Stimulated activated memory B cell treated with anti-CD40 and anti-IgM and Interleukin-4, amounts not matched to agents 10 μg/mL and 1 μg/mL and 100 μg/mL, for 72 hours (primary cell): ENCODE results near the gene CENPI.
"Not testable (repeated sequence)": the region's sequence is repeated elsewhere in the genome, so short reads cannot be mapped to it uniquely, and the experiment has no call there.

Experiments used
- ATAC-seq: fragments of 150-1000 bp; cut with Tn5 transposase; 2 replicates; pipeline ENCODE4 v1.10.0; 2021
- H3K27ac Mint-ChIP-seq: one replicate; pipeline ENCODE4 v1.8.0; 2022; ENCODE audit warnings: mild to moderate bottlenecking, mixed read lengths
- H3K27me3 Mint-ChIP-seq: one replicate; pipeline ENCODE4 v1.8.0; 2022; ENCODE audit warnings: mixed read lengths
- H3K36me3 Mint-ChIP-seq: one replicate; pipeline ENCODE4 v1.8.0; 2022; ENCODE audit warnings: mixed read lengths
- H3K4me1 Mint-ChIP-seq: one replicate; pipeline ENCODE4 v1.8.0; 2022; ENCODE audit warnings: mixed read lengths
- H3K4me3 Mint-ChIP-seq: one replicate; pipeline ENCODE4 v1.8.0; 2022; ENCODE audit warnings: mild to moderate bottlenecking, moderate library complexity, mixed read lengths
- H3K9me3 Mint-ChIP-seq: one replicate; pipeline ENCODE4 v1.8.0; 2022; ENCODE audit warnings: mixed read lengths

CENPI gene, protein sequence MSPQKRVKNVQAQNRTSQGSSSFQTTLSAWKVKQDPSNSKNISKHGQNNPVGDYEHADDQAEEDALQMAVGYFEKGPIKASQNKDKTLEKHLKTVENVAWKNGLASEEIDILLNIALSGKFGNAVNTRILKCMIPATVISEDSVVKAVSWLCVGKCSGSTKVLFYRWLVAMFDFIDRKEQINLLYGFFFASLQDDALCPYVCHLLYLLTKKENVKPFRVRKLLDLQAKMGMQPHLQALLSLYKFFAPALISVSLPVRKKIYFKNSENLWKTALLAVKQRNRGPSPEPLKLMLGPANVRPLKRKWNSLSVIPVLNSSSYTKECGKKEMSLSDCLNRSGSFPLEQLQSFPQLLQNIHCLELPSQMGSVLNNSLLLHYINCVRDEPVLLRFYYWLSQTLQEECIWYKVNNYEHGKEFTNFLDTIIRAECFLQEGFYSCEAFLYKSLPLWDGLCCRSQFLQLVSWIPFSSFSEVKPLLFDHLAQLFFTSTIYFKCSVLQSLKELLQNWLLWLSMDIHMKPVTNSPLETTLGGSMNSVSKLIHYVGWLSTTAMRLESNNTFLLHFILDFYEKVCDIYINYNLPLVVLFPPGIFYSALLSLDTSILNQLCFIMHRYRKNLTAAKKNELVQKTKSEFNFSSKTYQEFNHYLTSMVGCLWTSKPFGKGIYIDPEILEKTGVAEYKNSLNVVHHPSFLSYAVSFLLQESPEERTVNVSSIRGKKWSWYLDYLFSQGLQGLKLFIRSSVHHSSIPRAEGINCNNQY

GRCh38 chrX:101097546-101098453 is at the start of gene CENPI:
CENPI (plus strand) TSS chrX:101098204; CDS start chrX:101101071, 2,867 bp downstream.
- Mint-ChIP-seq H3K27ac (peak within 1 kb of the TSS; percentile 83), H3K9me3 (no peaks in the 10 kb centered on the region), H3K27me3 (no peaks in the 10 kb centered on the region), H3K36me3 (no peaks in the 10 kb centered on the region), H3K4me1 (peaks cover 9% of the 10 kb centered on the region), H3K4me3 (peak within 1 kb of the TSS; percentile 88)
- peak; percentile 100 for ATAC-seq

- no peaks in the 10 kb centered on the region for H3K27me3 Mint-ChIP-seq
- H3K4me1 Mint-ChIP-seq: peaks cover 10% of the 10 kb centered on the region
- H3K9me3 Mint-ChIP-seq: no peaks in the 10 kb centered on the region
- H3K27ac Mint-ChIP-seq: peak overlapping the region; percentile 91
- H3K4me3 Mint-ChIP-seq: peak overlapping the region; percentile 79
- H3K36me3 Mint-ChIP-seq: peaks cover 12% of the 10 kb centered on the region
- no peak for ATAC-seq
These were observed 46.9 kb upstream of the CENPI start for GRCh38 chrX:101051153-101051548.

DNA sequence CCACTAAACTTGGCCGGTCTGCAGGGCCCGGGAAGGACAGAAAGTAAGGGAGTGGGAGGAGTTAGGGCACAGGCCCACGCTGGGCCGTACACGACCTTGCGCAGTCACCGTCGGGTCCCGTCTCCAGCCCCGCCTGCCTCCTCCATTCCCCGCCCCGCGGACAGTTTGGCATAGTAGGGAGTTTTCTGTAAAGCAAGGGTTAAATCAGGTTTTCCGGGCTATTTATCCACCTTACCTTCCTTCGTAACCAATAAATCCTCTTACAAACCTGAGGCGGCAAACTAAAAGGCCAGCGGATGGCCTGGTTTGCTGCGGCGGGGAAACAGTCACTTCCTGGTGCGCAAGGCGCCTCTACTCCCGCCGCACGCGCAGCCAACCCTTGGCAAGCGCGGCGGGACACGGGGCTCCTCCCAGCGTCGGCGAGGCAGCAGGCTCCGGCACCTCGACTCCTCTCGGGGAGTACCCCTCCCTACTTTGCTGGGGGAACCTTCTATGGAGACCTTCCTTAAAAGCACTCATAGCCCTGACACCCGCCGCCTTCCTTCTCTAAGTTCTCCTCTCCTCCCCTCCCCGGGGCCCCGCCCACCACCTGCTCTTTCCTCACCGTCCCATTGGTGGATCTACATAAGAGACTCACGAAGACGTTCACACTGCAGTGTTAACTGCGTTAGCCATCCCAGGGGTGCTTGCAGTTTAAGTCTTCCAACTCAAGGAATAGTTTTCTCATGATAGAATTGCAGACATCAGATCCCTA is 46.3 kb upstream of the CENPI start, which contains the start of gene TRMT2B:
TSS of gene TRMT2B (minus strand) at position 563 of the 754 bp plus-strand sequence. CDS start 9,822 bp downstream, outside the sequence.
- Mint-ChIP-seq H3K4me3 (peak within 1 kb of the TSS; percentile 79), H3K36me3 (peaks cover 12% of the 10 kb centered on the region), H3K27me3 (no peaks in the 10 kb centered on the region), H3K27ac (peak within 1 kb of the TSS; percentile 91), H3K9me3 (no peaks in the 10 kb centered on the region), H3K4me1 (peaks cover 14% of the 10 kb centered on the region)
- peak; percentile 96 for ATAC-seq

DNA sequence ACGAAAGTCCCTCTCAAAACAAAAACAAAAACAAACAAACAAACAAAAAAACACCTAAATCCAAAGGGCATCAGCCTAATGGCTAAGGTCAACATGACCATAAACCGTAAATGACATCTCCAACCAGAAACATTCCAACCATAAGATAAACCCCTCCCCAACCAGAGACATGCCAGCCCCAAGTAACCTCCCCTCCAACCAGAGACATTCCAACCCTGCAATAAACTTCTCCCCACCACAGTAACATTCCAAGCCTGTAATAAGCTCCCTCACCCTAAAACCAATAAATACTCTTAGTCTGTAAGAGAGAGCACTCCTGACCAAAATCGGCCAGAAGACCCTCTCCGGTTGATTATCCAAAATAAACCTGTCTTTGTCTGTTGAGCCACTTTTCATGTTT is 41.5 kb upstream of the CENPI start:
- H3K27me3 Mint-ChIP-seq, H3K9me3 Mint-ChIP-seq, H3K27ac Mint-ChIP-seq, H3K36me3 Mint-ChIP-seq, ATAC-seq, H3K4me3 Mint-ChIP-seq: not testable (repeated sequence)
- peaks cover 12% of the 10 kb centered on the region for H3K4me1 Mint-ChIP-seq

- Mint-ChIP-seq H3K27ac (no peak overlapping the region), H3K4me3 (no peak overlapping the region), H3K36me3 (no peaks in the 10 kb centered on the region), H3K9me3 (no peaks in the 10 kb centered on the region), H3K27me3 (no peaks in the 10 kb centered on the region), H3K4me1 (peaks cover 12% of the 10 kb centered on the region)
- peak; percentile 71 for ATAC-seq
These were observed 40.8 kb upstream of the CENPI start for GRCh38 chrX:101057093-101057714.

DNA sequence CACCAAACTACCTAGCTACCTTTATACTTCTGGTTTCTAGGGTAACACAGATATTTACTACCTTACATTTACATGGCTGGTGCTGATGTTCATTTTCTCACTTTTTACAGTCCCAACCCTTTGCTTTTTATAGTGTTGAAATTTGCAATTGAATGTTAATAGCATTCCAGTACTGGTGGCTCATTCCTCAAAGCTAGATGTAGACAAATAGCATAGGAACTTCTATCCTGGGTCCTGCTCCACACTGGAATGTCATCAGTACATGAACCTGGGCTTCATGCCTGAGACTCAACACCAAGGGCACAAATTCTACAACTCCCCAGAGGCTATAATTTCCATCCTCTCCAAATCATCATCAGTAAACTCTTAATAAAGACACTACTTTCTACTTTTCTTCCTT is 35.8 kb upstream of the CENPI start:
- H3K36me3 Mint-ChIP-seq: no peaks in the 10 kb centered on the region
- no peaks in the 10 kb centered on the region for H3K27me3 Mint-ChIP-seq
- no peak overlapping the region for H3K27ac Mint-ChIP-seq
- H3K4me1 Mint-ChIP-seq: peaks cover 3% of the 10 kb centered on the region
- ATAC-seq: no peak
- H3K9me3 Mint-ChIP-seq: no peaks in the 10 kb centered on the region
- no peak overlapping the region for H3K4me3 Mint-ChIP-seq

DNA sequence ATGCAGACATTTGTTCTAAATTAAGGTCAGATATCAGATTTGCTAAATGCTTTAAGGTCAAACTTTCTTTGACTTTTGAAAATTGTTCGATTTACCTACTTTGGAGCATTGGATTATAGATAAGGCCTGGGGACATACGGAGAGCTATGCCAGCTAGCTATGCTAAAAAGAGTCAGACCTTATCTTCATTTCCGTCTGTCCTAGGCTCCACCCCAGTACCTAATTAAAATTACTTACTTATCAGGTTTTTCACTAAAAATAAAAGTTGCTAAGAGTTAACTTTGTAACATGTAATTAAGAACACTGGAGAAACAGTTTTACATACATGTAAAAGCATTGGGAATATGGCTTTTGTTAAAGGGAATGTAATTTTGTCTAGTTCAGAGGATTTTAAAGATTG is 26.4 kb upstream of the CENPI start:
- ATAC-seq: no peak
- Mint-ChIP-seq H3K4me1 (no peaks in the 10 kb centered on the region), H3K36me3 (no peaks in the 10 kb centered on the region), H3K4me3 (no peak overlapping the region), H3K27ac (no peak overlapping the region), H3K27me3 (no peaks in the 10 kb centered on the region), H3K9me3 (no peaks in the 10 kb centered on the region)

DNA sequence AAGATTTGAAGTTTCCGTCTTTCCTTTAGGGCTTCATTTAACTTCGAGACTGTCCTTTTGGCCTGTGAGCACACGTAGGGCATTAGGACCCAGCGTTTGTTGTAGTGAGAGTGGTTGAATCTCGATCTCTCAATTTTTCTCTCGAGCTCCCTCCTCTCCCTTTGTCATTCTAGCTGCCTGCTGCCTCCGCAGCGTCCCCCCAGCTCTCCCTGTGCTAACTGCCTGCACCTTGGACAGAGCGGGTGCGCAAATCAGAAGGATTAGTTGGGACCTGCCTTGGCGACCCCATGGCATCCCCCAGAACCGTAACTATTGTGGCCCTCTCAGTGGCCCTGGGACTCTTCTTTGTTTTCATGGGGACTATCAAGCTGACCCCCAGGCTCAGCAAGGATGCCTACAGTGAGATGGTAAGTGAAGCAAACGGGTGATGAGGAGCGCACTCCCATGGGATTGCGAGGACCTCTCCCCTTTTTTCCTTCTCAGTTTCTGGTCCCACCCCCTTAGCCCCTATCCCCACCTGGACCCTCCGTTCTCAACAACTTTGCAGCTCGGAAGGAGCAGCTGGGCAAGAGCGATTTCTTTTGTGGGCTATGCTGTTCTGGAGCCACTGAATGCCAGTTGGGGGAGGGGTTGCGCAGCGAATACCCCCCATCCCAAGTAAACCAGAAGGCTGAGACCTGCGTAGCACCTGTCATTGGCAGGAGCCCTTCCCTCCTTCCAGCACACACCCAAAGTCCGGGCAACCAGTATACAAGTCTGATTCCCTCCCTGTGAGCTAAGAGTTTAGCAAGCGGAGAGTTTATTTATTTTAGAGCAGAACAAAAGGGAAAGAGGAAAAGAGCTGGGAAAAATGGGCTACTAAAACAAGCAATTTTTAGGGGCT is 19.0 kb upstream of the CENPI start, which contains the start of gene TMEM35A:
TSS of gene TMEM35A (plus strand) at position 164 of the 883 bp plus-strand sequence. CDS start at position 288, 124 bp downstream.
- peaks cover 27% of the 10 kb centered on the region for H3K27me3 Mint-ChIP-seq
- ATAC-seq: no peak
- no peaks in the 10 kb centered on the region for H3K36me3 Mint-ChIP-seq
- H3K4me3 Mint-ChIP-seq: peak within 1 kb of the TSS; percentile 15
- no peaks in the 10 kb centered on the region for H3K9me3 Mint-ChIP-seq
- no peak within 1 kb of the TSS for H3K27ac Mint-ChIP-seq
- H3K4me1 Mint-ChIP-seq: peaks cover 6% of the 10 kb centered on the region

GRCh38 chrX:101079736-101080270 is 18.2 kb upstream of the CENPI start:
- no peak for ATAC-seq
- H3K4me1 Mint-ChIP-seq: peaks cover 6% of the 10 kb centered on the region
- H3K27me3 Mint-ChIP-seq: peaks cover 27% of the 10 kb centered on the region
- no peaks in the 10 kb centered on the region for H3K9me3 Mint-ChIP-seq
- no peaks in the 10 kb centered on the region for H3K36me3 Mint-ChIP-seq
- H3K27ac Mint-ChIP-seq: no peak overlapping the region
- no peak overlapping the region for H3K4me3 Mint-ChIP-seq

- no peak overlapping the region for H3K4me3 Mint-ChIP-seq
- no peak for ATAC-seq
These were observed 17.5 kb upstream of the CENPI start for GRCh38 chrX:101080326-101081124.

GRCh38 chrX:101081231-101081630 is 16.8 kb upstream of the CENPI start:
- ATAC-seq: no peak
- H3K27ac Mint-ChIP-seq: no peak overlapping the region
- peaks cover 27% of the 10 kb centered on the region for H3K27me3 Mint-ChIP-seq
- no peak overlapping the region for H3K4me3 Mint-ChIP-seq
- H3K36me3 Mint-ChIP-seq: no peaks in the 10 kb centered on the region
- H3K9me3 Mint-ChIP-seq: no peaks in the 10 kb centered on the region
- H3K4me1 Mint-ChIP-seq: peaks cover 6% of the 10 kb centered on the region

More at GRCh38 chrX:101080326-101081124, 17.5 kb upstream of the CENPI start:
- Mint-ChIP-seq H3K9me3 (no peaks in the 10 kb centered on the region), H3K27me3 (peaks cover 27% of the 10 kb centered on the region), H3K4me1 (peaks cover 6% of the 10 kb centered on the region), H3K27ac (no peak overlapping the region), H3K36me3 (no peaks in the 10 kb centered on the region)

DNA sequence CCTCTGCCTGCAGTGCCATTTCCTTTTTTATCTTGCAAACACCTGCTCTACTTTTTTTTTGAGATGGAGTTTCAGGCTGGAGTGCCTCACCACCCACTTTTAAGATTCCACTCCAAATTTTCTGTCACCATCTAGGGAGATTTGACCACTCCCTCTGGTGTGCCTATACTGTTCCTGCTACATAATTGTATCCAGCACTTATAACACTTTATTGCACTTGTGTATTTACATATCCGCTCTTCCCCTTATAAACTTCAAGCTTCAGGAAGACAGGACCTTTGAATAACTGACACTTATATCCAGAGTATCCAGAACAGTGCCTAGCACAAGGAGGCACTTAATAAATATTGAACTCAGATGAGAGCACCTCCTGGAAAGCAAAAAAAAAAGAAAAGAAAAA is 6.2 kb upstream of the CENPI start:
- no peak overlapping the region for H3K4me3 Mint-ChIP-seq
- H3K27me3 Mint-ChIP-seq: no peaks in the 10 kb centered on the region
- H3K36me3 Mint-ChIP-seq: no peaks in the 10 kb centered on the region
- no peaks in the 10 kb centered on the region for H3K4me1 Mint-ChIP-seq
- H3K9me3 Mint-ChIP-seq: no peaks in the 10 kb centered on the region
- ATAC-seq: no peak
- H3K27ac Mint-ChIP-seq: no peak overlapping the region
